PC-9 (cell line): ENCODE data around the gene PMS1. TPM values are rescaled to one million over a fixed set of nuclear protein-coding genes. Genes with fewer than 3 reads are reported as not detected.

Experiments used
- BruUV-seq: library from RNA; stranded (reverse); fragments of 400-500 nt; replicated peaks from 2 replicates; lab custom pipeline; 2021; lab: Mats Ljungman, UMichigan
- CTCF ChIA-PET: fragments of 300-600 bp; sonication (Branson Sonifier 250); formaldehyde crosslinking; loops from one replicate; lab custom pipeline; 2022; ENCODE audit warnings: antibody characterized with exemption; lab: Charles Lee
- POLR2A ChIA-PET: fragments of 300-600 bp; sonication (Branson Sonifier 250); formaldehyde crosslinking; loops from one replicate; lab custom pipeline; 2022; ENCODE audit warnings: antibody characterized with exemption; ENCODE audit not compliant: unreplicated experiment; lab: Charles Lee
- DNase-seq, 2 experiments: peaks; one replicate each; pipeline versions ENCODE4 v3.0.0 to v3.0.0-alpha.2; 2015 to 2022; ENCODE audit warnings: mixed read lengths in 1 of 2
- H2AFZ ChIP-seq: fragments of 200-600 bp; sonication (generic); 2 replicates; pipeline ENCODE4 v1.8.1; 2017; ENCODE audit warnings: antibody characterized with exemption
- H3F3A ChIP-seq: fragments of 200-600 bp; sonication (generic); 2 replicates; pipeline ENCODE4 v1.8.1; 2017; ENCODE audit warnings: antibody characterized with exemption, mild to moderate bottlenecking, low read depth; ENCODE audit not compliant: insufficient read depth
- H3K27ac ChIP-seq: fragments of 200-600 bp; sonication (generic); 2 replicates; pipeline ENCODE4 v1.6.1; 2016; ENCODE audit warnings: mixed run types
- H3K27me3 ChIP-seq: fragments of 200-600 bp; sonication (generic); 2 replicates; pipeline ENCODE4 v1.6.1; 2016; ENCODE audit warnings: low read depth, mixed run types; ENCODE audit not compliant: insufficient read depth
- H3K36me3 ChIP-seq: fragments of 200-600 bp; sonication (generic); 2 replicates; pipeline ENCODE4 v1.6.1; 2016; ENCODE audit warnings: low read depth, mixed run types
- H3K4me1 ChIP-seq: fragments of 200-600 bp; sonication (generic); replicated peaks from 2 replicates; pipeline ENCODE4 v1.6.1; 2016; ENCODE audit warnings: mixed run types; ENCODE audit not compliant: insufficient read depth
- H3K4me2 ChIP-seq: fragments of 200-600 bp; sonication (generic); 2 replicates; pipeline ENCODE4 v1.6.1; 2017; ENCODE audit warnings: mixed run types
- H3K4me3 ChIP-seq: fragments of 200-600 bp; sonication (generic); 2 replicates; pipeline ENCODE4 v1.6.1; 2016; ENCODE audit warnings: mixed run types
- H3K79me2 ChIP-seq: fragments of 200-600 bp; sonication (generic); 2 replicates; pipeline ENCODE4 v1.6.1; 2017; ENCODE audit warnings: low read depth, mixed run types
- H3K9me2 ChIP-seq: fragments of 200-600 bp; sonication (generic); 2 replicates; pipeline ENCODE4 v1.8.1; 2017; ENCODE audit warnings: mild to moderate bottlenecking; ENCODE audit not compliant: insufficient read depth
- H3K9me3 ChIP-seq: fragments of 200-600 bp; sonication (generic); 2 replicates; pipeline ENCODE4 v1.8.1; 2016; ENCODE audit warnings: low read depth; ENCODE audit not compliant: insufficient read depth
- H4K20me1 ChIP-seq: fragments of 200-600 bp; sonication (generic); 2 replicates; pipeline ENCODE4 v1.8.1; 2017; ENCODE audit not compliant: insufficient read depth
- CTCF ChIP-seq: fragments of 200-600 bp; sonication (generic); conservative IDR thresholded peaks from 2 replicates; pipeline ENCODE4 v1.6.1; 2017; ENCODE audit warnings: mixed run types, antibody characterized with exemption, mild to moderate bottlenecking, moderate library complexity
- EZH2 ChIP-seq: fragments of 200-600 bp; sonication (generic); IDR thresholded peaks from 2 replicates; pipeline ENCODE4 v1.8.0; 2017; ENCODE audit warnings: antibody characterized with exemption, low read depth
- intact Hi-C: fragments of 100-400 bp; cut with micrococcal nuclease; formaldehyde crosslinking; loops from one replicate; pipeline ENCODE4 v1.10.0; 2022; ENCODE audit not compliant: unreplicated experiment
- total RNA-seq: library from RNA; stranded (reverse); gene quantifications from 2 replicates; pipeline ENCODE4 v1.2.3, GENCODE V29; 2021

The PMS1 gene
- total RNA-seq, 1 experiment from 2014 or later = 18.6 TPM

GRCh38 chr2:189901664-189902063 is 117.4 kb downstream of the PMS1 start:
- Histone ChIP-seq H3K4me2 (no peak overlapping the region), H3F3A (no peaks in the 10 kb centered on the region), H3K4me3 (no peak overlapping the region), H3K27ac (no peak overlapping the region), H3K9me3 (no peaks in the 10 kb centered on the region), H4K20me1 (no peaks in the 10 kb centered on the region), H3K4me1 (no peaks in the 10 kb centered on the region), H3K27me3 (no peaks in the 10 kb centered on the region), H3K9me2 (no peaks in the 10 kb centered on the region), H2AFZ (no peak overlapping the region), H3K36me3 (no peaks in the 10 kb centered on the region), H3K79me2 (no peaks in the 10 kb centered on the region)
- ChIA-PET CTCF (no interaction called here), POLR2A (no interaction called here)
- BruUV-seq = no TSS peak
- intact Hi-C loops = no loop called here
- DNase-seq = no peak
- TF ChIP-seq CTCF = no peak
- no peak for TF ChIP-seq EZH2

GRCh38 chr2:189913821-189914220 is 129.6 kb downstream of the PMS1 start:
- ChIA-PET CTCF (no interaction called here), POLR2A (interaction anchor here (0.6 kb wide), 1 partner anchor 472 kb away, joined by 17 read pairs; no protein-coding TSS in a partner anchor)
- Histone ChIP-seq H3K4me2 (no peak overlapping the region), H3K9me2 (no peaks in the 10 kb centered on the region), H3K79me2 (no peaks in the 10 kb centered on the region), H3F3A (no peaks in the 10 kb centered on the region), H4K20me1 (no peaks in the 10 kb centered on the region), H3K4me1 (no peaks in the 10 kb centered on the region), H3K36me3 (no peaks in the 10 kb centered on the region), H3K4me3 (no peak overlapping the region), H2AFZ (no peak overlapping the region), H3K27ac (no peak overlapping the region), H3K9me3 (no peaks in the 10 kb centered on the region), H3K27me3 (no peaks in the 10 kb centered on the region)
- no peak for DNase-seq
- intact Hi-C loops = no loop called here
- no peak for TF ChIP-seq CTCF
- BruUV-seq = no TSS peak

GRCh38 chr2:189916651-189917050 is 132.4 kb downstream of the PMS1 start:
- Histone ChIP-seq H3K9me3 (no peaks in the 10 kb centered on the region), H3K27ac (no peak overlapping the region), H3K79me2 (no peaks in the 10 kb centered on the region), H4K20me1 (no peaks in the 10 kb centered on the region), H3K4me2 (no peak overlapping the region), H3K9me2 (no peaks in the 10 kb centered on the region), H3K27me3 (no peaks in the 10 kb centered on the region), H3K36me3 (no peaks in the 10 kb centered on the region), H3K4me3 (no peak overlapping the region), H3F3A (no peaks in the 10 kb centered on the region), H3K4me1 (no peaks in the 10 kb centered on the region), H2AFZ (no peak overlapping the region)
- CTCF ChIA-PET = no interaction called here
- TF ChIP-seq EZH2 = no peak
- no peak for TF ChIP-seq CTCF
- BruUV-seq = no TSS peak
- DNase-seq = no peak
- intact Hi-C loops = no loop called here
- POLR2A ChIA-PET = no interaction called here

Other genes starting within 250 kb of the PMS1 start
- 8.0 and 8.2 TPM in 2 replicates for gene SLC40A1, start 203.7 kb upstream of the PMS1 start, total RNA-seq
- gene ASNSD1, start 123.0 kb upstream of the PMS1 start, total RNA-seq = 14.8 TPM in 2 replicates
- 3.6 and 4.4 TPM in 2 replicates for gene ANKAR, start 109.8 kb upstream of the PMS1 start, total RNA-seq
- gene OSGEPL1, start 21.7 kb upstream of the PMS1 start, total RNA-seq = 4.6 and 5.7 TPM in 2 replicates
- 21.2 and 32.7 TPM in 2 replicates for gene ORMDL1, start 111 bp upstream of the PMS1 start, total RNA-seq